DMS 273 (cell line): ENCODE results near the gene PDGFB.

Experiments used
- DNase-seq: peaks from one replicate; lab custom pipeline; 2025; ENCODE audit not compliant: unreplicated experiment; lab: John Stamatoyannopoulos, UW

Gene PDGFB

GRCh38 chr22:39240831-39241793, 3.7 kb downstream of the PDGFB start:
- DNase-seq, result no peak

GRCh38 chr22:39239561-39240423, 5.0 kb downstream of the PDGFB start:
- no peak for DNase-seq

- no peak for DNase-seq
Observed at GRCh38 chr22:39238966-39239505, 5.7 kb downstream of the PDGFB start.

- DNase-seq, result no peak
Observed at GRCh38 chr22:39238561-39238960, 6.2 kb downstream of the PDGFB start.

- no peak for DNase-seq
Observed at GRCh38 chr22:39238101-39238466, 6.7 kb downstream of the PDGFB start.

GRCh38 chr22:39237318-39238100, 7.3 kb downstream of the PDGFB start:
- peak; percentile 24 for DNase-seq

- peak; percentile 67 for DNase-seq
Observed at GRCh38 chr22:39236321-39237317, 8.2 kb downstream of the PDGFB start.

- DNase-seq, result no peak
Observed at GRCh38 chr22:39234867-39235687, 9.7 kb downstream of the PDGFB start.

GRCh38 chr22:39234472-39234787, 10.4 kb downstream of the PDGFB start:
- no peak for DNase-seq

GRCh38 chr22:39233710-39234471, 10.9 kb downstream of the PDGFB start:
- no peak for DNase-seq

- DNase-seq, result no peak
Observed at GRCh38 chr22:39232806-39233709, 11.7 kb downstream of the PDGFB start.

- no peak for DNase-seq
Observed at GRCh38 chr22:39232246-39232645, 12.5 kb downstream of the PDGFB start.

GRCh38 chr22:39231197-39231950, 13.4 kb downstream of the PDGFB start:
- no peak for DNase-seq

GRCh38 chr22:39230261-39231196, 14.3 kb downstream of the PDGFB start:
- no peak for DNase-seq

GRCh38 chr22:39229688-39230260, 15.0 kb downstream of the PDGFB start:
- DNase-seq, result no peak
